BLaER1 (cell line): ENCODE results near the gene MAP3K13.

ENCODE experiments used
- H3K27ac ChIP-seq: shearing (Covaris generic); formaldehyde crosslinking; 2 replicates; pipeline ENCODE4 v1.8.1; 2022
- H3K27me3 ChIP-seq: shearing (Covaris generic); formaldehyde crosslinking; 2 replicates; pipeline ENCODE4 v1.8.1; 2022
- H3K36me3 ChIP-seq: shearing (Covaris generic); formaldehyde crosslinking; 2 replicates; pipeline ENCODE4 v1.8.1; 2022
- H3K4me1 ChIP-seq: shearing (Covaris generic); formaldehyde crosslinking; 2 replicates; pipeline ENCODE4 v1.8.1; 2022
- H3K4me2 ChIP-seq: shearing (Covaris generic); formaldehyde crosslinking; 2 replicates; pipeline ENCODE4 v1.8.1; 2022
- H3K4me3 ChIP-seq: shearing (Covaris generic); formaldehyde crosslinking; 2 replicates; pipeline ENCODE4 v1.8.1; 2022
- H3K9ac ChIP-seq: shearing (Covaris generic); formaldehyde crosslinking; 2 replicates; pipeline ENCODE4 v1.8.1; 2022
- H3K9me3 ChIP-seq: shearing (Covaris generic); formaldehyde crosslinking; 2 replicates; pipeline ENCODE4 v1.8.1; 2022
- H4K20me1 ChIP-seq: shearing (Covaris generic); formaldehyde crosslinking; 2 replicates; pipeline ENCODE4 v1.8.1; 2022
- Cebpa-rat ChIP-seq: shearing (Covaris generic); IDR thresholded peaks from 2 replicates; pipeline ENCODE4 v1.8.1; 2022

The MAP3K13 gene

DNA sequence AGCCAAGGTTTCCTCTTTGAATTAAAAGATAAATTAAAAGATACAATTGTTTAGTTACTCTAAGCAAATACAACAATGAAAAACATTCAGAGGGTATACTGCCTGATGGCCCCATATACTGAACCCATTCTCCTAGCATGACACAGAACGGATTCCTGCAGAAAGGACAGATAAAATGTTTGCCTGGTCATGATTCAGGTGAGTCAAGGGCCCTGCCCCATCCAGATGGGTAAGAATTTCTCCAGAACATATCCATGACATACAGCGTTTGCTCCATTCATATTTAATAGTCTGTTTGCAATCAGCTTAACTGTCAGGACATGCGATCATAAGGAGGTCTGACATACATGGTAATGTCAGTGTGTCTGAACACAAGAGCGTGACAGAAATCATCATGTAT lies 127.3 kb downstream of the MAP3K13 start:
- H3K9ac ChIP-seq = no peak overlapping the region
- no peak overlapping the region for H3K4me2 ChIP-seq
- H3K4me3 ChIP-seq = no peak overlapping the region
- H4K20me1 ChIP-seq = peaks cover 17% of the 10 kb centered on the region; the same call in 1 of the 2 replicates
- H3K27me3 ChIP-seq = no peaks in the 10 kb centered on the region
- H3K27ac ChIP-seq = no peak overlapping the region
- H3K4me1 ChIP-seq = no peaks in the 10 kb centered on the region
- no peaks in the 10 kb centered on the region for H3K9me3 ChIP-seq
- H3K36me3 ChIP-seq = peaks cover 95% of the 10 kb centered on the region
- no peak for TF ChIP-seq Cebpa-rat

DNA sequence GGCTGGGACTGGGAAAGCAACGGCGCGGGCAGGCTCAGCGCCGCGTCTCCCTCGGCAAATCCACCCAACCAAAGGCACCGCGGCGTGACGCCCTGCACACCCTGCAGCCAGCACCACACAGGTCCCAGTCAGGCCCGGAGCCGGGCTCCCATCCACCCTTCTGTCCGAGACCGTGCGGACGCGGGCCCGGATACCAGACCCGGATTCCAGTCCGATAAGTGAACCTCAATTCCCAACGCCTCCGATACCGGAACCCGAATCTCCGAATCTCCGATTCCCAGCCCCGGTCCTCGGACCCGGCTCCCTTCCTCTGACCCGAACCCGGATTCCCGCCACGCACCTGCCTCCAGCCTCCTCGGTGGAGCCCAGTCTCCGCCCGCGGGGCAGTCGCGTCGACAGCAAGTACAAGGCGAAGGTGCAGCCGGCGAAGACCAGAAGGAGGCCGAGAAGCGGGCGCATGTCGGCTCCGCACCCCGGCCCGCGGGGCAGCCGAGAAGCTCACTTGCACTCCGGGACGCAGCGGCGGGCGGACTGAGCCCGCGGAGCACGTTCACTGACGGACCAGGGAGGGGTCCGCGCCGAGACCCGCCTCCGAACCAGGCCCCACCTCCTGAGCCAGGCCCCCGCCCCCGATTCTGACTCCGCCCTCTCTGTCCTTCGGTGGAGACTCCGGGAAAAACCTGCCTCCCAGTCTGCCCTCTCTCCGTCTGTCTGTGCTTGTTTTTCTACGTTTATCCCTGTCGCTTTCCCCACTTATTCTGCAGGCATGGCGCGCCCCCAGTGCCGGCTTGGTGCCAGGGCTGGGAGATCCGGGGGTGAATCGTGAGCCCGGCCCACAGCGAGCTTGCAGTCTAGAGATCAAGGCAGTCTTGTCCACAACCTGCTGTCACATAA lies 135.8 kb downstream of the MAP3K13 start, which contains the start of gene TMEM41A:
TSS of gene TMEM41A (minus strand) at position 533 of the 894 bp plus-strand sequence. CDS start at position 459, 74 bp downstream.
- peak within 1 kb of the TSS; percentile 96 for H3K4me3 ChIP-seq

DNA sequence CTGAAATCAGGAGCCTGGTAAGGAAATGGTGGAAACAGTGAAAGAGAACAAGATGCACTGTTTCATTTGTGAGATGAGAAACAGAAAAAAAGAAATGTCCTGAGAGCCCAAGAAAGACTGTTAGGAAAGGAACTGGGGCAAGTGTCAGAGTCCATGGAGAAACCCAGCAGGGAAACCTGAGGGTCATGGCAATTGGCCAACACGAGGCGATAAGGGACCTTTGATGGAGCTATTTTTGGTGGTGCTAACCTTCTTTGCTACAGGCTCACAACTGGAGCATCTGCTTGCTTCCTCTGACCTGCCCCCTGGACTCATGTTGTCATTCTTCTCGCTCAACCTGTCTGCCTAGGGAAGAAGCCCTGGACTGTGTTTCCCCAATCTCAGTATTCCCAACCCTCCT lies 140.1 kb downstream of the MAP3K13 start:
- H3K27ac ChIP-seq = no peak overlapping the region
- H3K4me3 ChIP-seq = no peak overlapping the region
- no peak overlapping the region for H3K4me2 ChIP-seq
- H3K9me3 ChIP-seq = no peaks in the 10 kb centered on the region
- H3K27me3 ChIP-seq = no peaks in the 10 kb centered on the region
- no peaks in the 10 kb centered on the region; the same call in 1 of the 2 replicates for H4K20me1 ChIP-seq
- H3K4me1 ChIP-seq = peaks cover 6% of the 10 kb centered on the region
- H3K36me3 ChIP-seq = no peaks in the 10 kb centered on the region
- no peak for TF ChIP-seq Cebpa-rat
- H3K9ac ChIP-seq = no peak overlapping the region

More for the DNA sequence above, 135.8 kb downstream of the MAP3K13 start, which contains the start of gene TMEM41A:
- Histone ChIP-seq H3K36me3 (peaks cover 33% of the 10 kb centered on the region), H3K4me2 (peak within 1 kb of the TSS; percentile 87), H3K9me3 (no peaks in the 10 kb centered on the region), H3K27me3 (no peaks in the 10 kb centered on the region), H4K20me1 (peaks cover 30% of the 10 kb centered on the region), H3K4me1 (peaks cover 22% of the 10 kb centered on the region), H3K27ac (peak within 1 kb of the TSS; percentile 90), H3K9ac (peak within 1 kb of the TSS; percentile 87)
- no peak for TF ChIP-seq Cebpa-rat

- no peaks in the 10 kb centered on the region for H4K20me1 ChIP-seq
- no peak overlapping the region for H3K9ac ChIP-seq
- no peak overlapping the region for H3K4me3 ChIP-seq
- no peak overlapping the region for H3K4me2 ChIP-seq
- no peak for TF ChIP-seq Cebpa-rat
- H3K36me3 ChIP-seq = no peaks in the 10 kb centered on the region
- no peaks in the 10 kb centered on the region for H3K27me3 ChIP-seq
- H3K4me1 ChIP-seq = peaks cover 6% of the 10 kb centered on the region; the same call in 1 of the 2 replicates
- H3K9me3 ChIP-seq = no peaks in the 10 kb centered on the region
- no peak overlapping the region for H3K27ac ChIP-seq
Observed at GRCh38 chr3:185503521-185503920, 140.6 kb downstream of the MAP3K13 start.

DNA sequence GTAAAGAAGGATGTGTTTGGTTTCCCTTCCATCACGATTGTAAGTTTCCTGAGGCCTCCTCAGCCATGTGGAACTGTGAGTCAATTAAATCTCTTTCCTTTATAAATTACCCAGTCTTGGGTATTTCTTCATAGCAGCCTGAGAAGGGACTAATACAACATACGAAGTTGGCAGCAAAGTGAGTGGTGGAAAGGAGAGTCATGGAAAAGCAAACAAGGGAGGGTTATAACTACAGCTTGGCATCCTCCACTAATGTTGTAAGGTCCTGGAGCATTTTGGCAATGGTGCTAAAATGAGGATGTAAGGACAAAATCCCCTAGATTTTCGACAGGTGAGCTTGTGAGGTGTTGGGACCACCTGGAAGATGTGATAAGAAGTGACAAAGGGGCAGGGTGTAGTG lies 141.7 kb downstream of the MAP3K13 start:
- H3K9me3 ChIP-seq = no peaks in the 10 kb centered on the region
- H3K4me1 ChIP-seq = 0 out of 2 replicates have a peak, but pooled peaks cover under 1% of the 10 kb centered on the region
- no peak overlapping the region for H3K4me3 ChIP-seq
- no peaks in the 10 kb centered on the region for H3K36me3 ChIP-seq
- no peak for TF ChIP-seq Cebpa-rat
- H4K20me1 ChIP-seq = no peaks in the 10 kb centered on the region
- no peak overlapping the region for H3K9ac ChIP-seq
- no peak overlapping the region for H3K4me2 ChIP-seq
- no peak overlapping the region for H3K27ac ChIP-seq
- no peaks in the 10 kb centered on the region for H3K27me3 ChIP-seq

DNA sequence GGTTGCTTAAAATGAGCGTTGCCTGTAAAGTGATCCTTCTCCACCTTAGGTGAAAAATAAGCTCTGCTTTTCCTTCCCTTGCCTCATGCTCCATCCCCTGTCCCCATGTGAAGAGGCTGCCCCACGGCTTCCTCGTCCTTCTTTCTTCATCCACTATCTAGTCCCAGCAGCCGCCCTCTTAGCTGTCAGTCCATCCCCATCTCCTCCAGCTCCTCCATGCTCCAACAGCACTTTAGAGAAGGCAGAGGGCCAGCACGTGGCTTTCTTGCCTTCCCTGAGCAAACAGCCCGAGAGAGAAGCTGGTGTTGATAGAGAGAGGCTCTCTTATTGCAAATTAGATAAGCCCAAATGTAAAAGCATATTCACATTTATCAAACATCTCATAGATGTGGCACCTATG lies 144.9 kb downstream of the MAP3K13 start:
- Histone ChIP-seq H3K9ac (no peak overlapping the region), H3K27me3 (no peaks in the 10 kb centered on the region), H3K4me3 (no peak overlapping the region), H3K4me2 (no peak overlapping the region), H3K27ac (no peak overlapping the region), H3K4me1 (no peaks in the 10 kb centered on the region), H3K36me3 (no peaks in the 10 kb centered on the region), H3K9me3 (no peaks in the 10 kb centered on the region), H4K20me1 (no peaks in the 10 kb centered on the region)
- TF ChIP-seq Cebpa-rat = no peak

GRCh38 chr3:185508335-185508991 lies 145.5 kb downstream of the MAP3K13 start:
- Histone ChIP-seq H4K20me1 (no peaks in the 10 kb centered on the region), H3K4me1 (no peaks in the 10 kb centered on the region), H3K9me3 (no peaks in the 10 kb centered on the region), H3K4me2 (no peak overlapping the region), H3K27ac (no peak overlapping the region), H3K36me3 (no peaks in the 10 kb centered on the region), H3K9ac (no peak overlapping the region), H3K4me3 (no peak overlapping the region), H3K27me3 (no peaks in the 10 kb centered on the region)
- TF ChIP-seq Cebpa-rat = no peak

GRCh38 chr3:185511711-185512110 lies 148.8 kb downstream of the MAP3K13 start:
- no peak overlapping the region for H3K9ac ChIP-seq
- no peak for TF ChIP-seq Cebpa-rat
- no peak overlapping the region for H3K4me2 ChIP-seq
- H3K27me3 ChIP-seq = no peaks in the 10 kb centered on the region
- no peaks in the 10 kb centered on the region for H3K4me1 ChIP-seq
- no peak overlapping the region for H3K4me3 ChIP-seq
- H3K36me3 ChIP-seq = no peaks in the 10 kb centered on the region
- no peaks in the 10 kb centered on the region for H4K20me1 ChIP-seq
- no peak overlapping the region for H3K27ac ChIP-seq
- H3K9me3 ChIP-seq = no peaks in the 10 kb centered on the region

- Histone ChIP-seq H3K36me3 (no peaks in the 10 kb centered on the region), H3K27me3 (no peaks in the 10 kb centered on the region), H3K9me3 (no peaks in the 10 kb centered on the region), H3K9ac (no peak overlapping the region), H3K4me1 (no peaks in the 10 kb centered on the region), H3K4me3 (no peak overlapping the region), H4K20me1 (no peaks in the 10 kb centered on the region), H3K27ac (no peak overlapping the region), H3K4me2 (no peak overlapping the region)
- TF ChIP-seq Cebpa-rat = no peak
Observed at GRCh38 chr3:185517387-185518130, 154.6 kb downstream of the MAP3K13 start.
